ENCODE data around the gene GLTP.

- no peak for TF ChIP-seq RORB (CRISPR knock-in tag; IDR thresholded peaks at IDR 0.05)
- TF ChIP-seq, protein P1, sequence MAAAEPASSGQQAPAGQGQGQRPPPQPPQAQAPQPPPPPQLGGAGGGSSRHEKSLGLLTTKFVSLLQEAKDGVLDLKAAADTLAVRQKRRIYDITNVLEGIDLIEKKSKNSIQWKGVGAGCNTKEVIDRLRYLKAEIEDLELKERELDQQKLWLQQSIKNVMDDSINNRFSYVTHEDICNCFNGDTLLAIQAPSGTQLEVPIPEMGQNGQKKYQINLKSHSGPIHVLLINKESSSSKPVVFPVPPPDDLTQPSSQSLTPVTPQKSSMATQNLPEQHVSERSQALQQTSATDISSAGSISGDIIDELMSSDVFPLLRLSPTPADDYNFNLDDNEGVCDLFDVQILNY (CRISPR knock-in tag; IDR thresholded peaks at IDR 0.05), result no peak
- TF ChIP-seq, protein P2, sequence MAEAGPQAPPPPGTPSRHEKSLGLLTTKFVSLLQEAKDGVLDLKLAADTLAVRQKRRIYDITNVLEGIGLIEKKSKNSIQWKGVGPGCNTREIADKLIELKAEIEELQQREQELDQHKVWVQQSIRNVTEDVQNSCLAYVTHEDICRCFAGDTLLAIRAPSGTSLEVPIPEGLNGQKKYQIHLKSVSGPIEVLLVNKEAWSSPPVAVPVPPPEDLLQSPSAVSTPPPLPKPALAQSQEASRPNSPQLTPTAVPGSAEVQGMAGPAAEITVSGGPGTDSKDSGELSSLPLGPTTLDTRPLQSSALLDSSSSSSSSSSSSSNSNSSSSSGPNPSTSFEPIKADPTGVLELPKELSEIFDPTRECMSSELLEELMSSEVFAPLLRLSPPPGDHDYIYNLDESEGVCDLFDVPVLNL (CRISPR knock-in tag; IDR thresholded peaks at IDR 0.05; ENCODE audit: borderline replicate concordance, low read depth), result no peak
- TF ChIP-seq CTCF (IDR thresholded peaks at IDR 0.05), result no peak
These were observed 57.4 kb downstream of the GLTP start for GRCh38 chr12:109822951-109823411.

Data from WTC11 (cell line).